Neural cell (in vitro differentiated cells): ENCODE measurements around the gene CACNA1D. TPM values are rescaled to one million over a fixed set of nuclear protein-coding genes. Genes with fewer than 3 reads are reported as not detected.

Experiments
- H2AFZ ChIP-seq: fragments of 200-600, 300-800 bp; sonication (generic), shearing (Covaris generic); 2 replicates; pipeline ENCODE4 v1.6.0; 2014; ENCODE audit warnings: low read depth, mild to moderate bottlenecking, antibody characterized with exemption, low read length, moderate library complexity
- H3F3A ChIP-seq: fragments of 200-600 bp; shearing (Covaris generic); 2 replicates; pipeline ENCODE4 v1.6.1; 2016; ENCODE audit warnings: mild to moderate bottlenecking, moderate library complexity, mixed read lengths, antibody characterized with exemption, low read length; ENCODE audit not compliant: insufficient read depth, poor library complexity, severe bottlenecking
- H3K27ac ChIP-seq: fragments of 200-600, 300-800 bp; sonication (generic), shearing (Covaris generic); 2 replicates; pipeline ENCODE4 v1.5.1; 2014; ENCODE audit warnings: mild to moderate bottlenecking, low read length, moderate library complexity
- H3K27me3 ChIP-seq: fragments of 300-800, 200-600 bp; sonication (generic), shearing (Covaris generic); 2 replicates; pipeline ENCODE4 v1.6.0; 2014; ENCODE audit warnings: mild to moderate bottlenecking, low read depth, low read length, moderate library complexity; ENCODE audit not compliant: insufficient read depth
- H3K36me3 ChIP-seq: fragments of 300-800, 200-600 bp; sonication (generic), shearing (Covaris generic); 2 replicates; pipeline ENCODE4 v1.5.1; 2014; ENCODE audit warnings: mild to moderate bottlenecking, antibody characterized with exemption, low read length, moderate library complexity; ENCODE audit not compliant: insufficient read depth
- H3K4me2 ChIP-seq: fragments of 300-800, 200-600 bp; sonication (generic), shearing (Covaris generic); 2 replicates; pipeline ENCODE4 v1.6.0; 2014; ENCODE audit warnings: mild to moderate bottlenecking, low read length
- H3K4me3 ChIP-seq: fragments of 300-800, 200-600 bp; sonication (generic), shearing (Covaris generic); 2 replicates; pipeline ENCODE4 v1.5.1; 2014; ENCODE audit warnings: mild to moderate bottlenecking, low read length, moderate library complexity
- H3K79me2 ChIP-seq: fragments of 200-600 bp; shearing (Covaris generic); replicated peaks from 2 replicates; pipeline ENCODE4 v1.6.0; 2014; ENCODE audit warnings: mild to moderate bottlenecking, low read length, moderate library complexity; ENCODE audit not compliant: insufficient read depth
- H3K9ac ChIP-seq: fragments of 300-800, 200-600 bp; sonication (generic), shearing (Covaris generic); 2 replicates; pipeline ENCODE4 v1.6.1; 2016; ENCODE audit warnings: mild to moderate bottlenecking, low read length, mixed read lengths
- H3K9me2 ChIP-seq: fragments of 200-600 bp; shearing (Covaris generic); 2 replicates; pipeline ENCODE4 v1.6.1; 2016; ENCODE audit warnings: mild to moderate bottlenecking, low read length, mixed read lengths; ENCODE audit not compliant: insufficient read depth
- H3K9me3 ChIP-seq: fragments of 200-600, 300-800 bp; sonication (generic), shearing (Covaris generic); 2 replicates; pipeline ENCODE4 v1.6.1; 2016; ENCODE audit warnings: mild to moderate bottlenecking, mixed run types, low read length, moderate library complexity, mixed read lengths
- H4K20me1 ChIP-seq: fragments of 200-600 bp; shearing (Covaris generic); 2 replicates; pipeline ENCODE4 v1.6.1; 2016; ENCODE audit warnings: mild to moderate bottlenecking, mixed run types; ENCODE audit not compliant: insufficient read depth
- CTCF ChIP-seq: fragments of 450-650 bp; IDR thresholded peaks from 2 replicates; pipeline ENCODE4 v1.5.1; 2014; ENCODE audit warnings: antibody characterized with exemption, mild to moderate bottlenecking, moderate library complexity; ENCODE audit not compliant: poor library complexity, severe bottlenecking
- EP300 ChIP-seq: fragments of 450-650 bp; conservative IDR thresholded peaks from 2 replicates; pipeline ENCODE4 v1.6.1; 2014; ENCODE audit warnings: antibody characterized with exemption, mild to moderate bottlenecking, moderate library complexity; ENCODE audit not compliant: poor library complexity, severe bottlenecking
- EZH2 ChIP-seq: fragments of 200-600, 300-800 bp; shearing (Covaris generic), sonication (generic); IDR thresholded peaks from 2 replicates; pipeline ENCODE4 v1.6.1; 2014; ENCODE audit warnings: antibody characterized with exemption, low read length, borderline replicate concordance, mild to moderate bottlenecking; ENCODE audit not compliant: insufficient read depth, poor library complexity, severe bottlenecking
- MXI1 ChIP-seq: fragments of 450-650 bp; conservative IDR thresholded peaks from 2 replicates; pipeline ENCODE4 v1.6.1; 2014; ENCODE audit warnings: antibody characterized with exemption, mild to moderate bottlenecking; ENCODE audit not compliant: poor library complexity, severe bottlenecking
- POLR2AphosphoS5 ChIP-seq: IDR thresholded peaks from 2 replicates; pipeline ENCODE4 v1.6.1; 2012
- RAD21 ChIP-seq: fragments of 450-650 bp; conservative IDR thresholded peaks from 2 replicates; pipeline ENCODE4 v1.6.1; 2014; ENCODE audit warnings: antibody characterized with exemption, mild to moderate bottlenecking, moderate library complexity
- SMC3 ChIP-seq: fragments of 450-650 bp; conservative IDR thresholded peaks from 2 replicates; pipeline ENCODE4 v1.6.1; 2014; ENCODE audit warnings: antibody characterized with exemption, mild to moderate bottlenecking, moderate library complexity; ENCODE audit not compliant: poor library complexity
- TAF1 ChIP-seq: IDR thresholded peaks from 2 replicates; pipeline ENCODE4 v1.6.1; 2012; ENCODE audit warnings: low read depth
- polyA plus RNA-seq: library from polyadenylated mRNA; depleted of rRNA; stranded (reverse); fragments of >200 nt; gene quantifications from 2 replicates; pipeline ENCODE4 v1.2.3, GENCODE V29; 2014
- TF ChIP-seq, protein P1 (sequence below): IDR thresholded peaks from 2 replicates; pipeline ENCODE4 v1.6.1; 2012; ENCODE audit warnings: borderline replicate concordance

CACNA1D gene
- polyA plus RNA-seq, 1 donor from 2014 or later = 22.5 TPM

- Histone ChIP-seq H4K20me1 (no peaks in the 10 kb centered on the region), H2AFZ (no peak overlapping the region), H3K27ac (no peak overlapping the region), H3F3A (no peaks in the 10 kb centered on the region), H3K36me3 (no peaks in the 10 kb centered on the region), H3K9me3 (no peaks in the 10 kb centered on the region), H3K9ac (no peak overlapping the region), H3K27me3 (no peaks in the 10 kb centered on the region), H3K79me2 (no peaks in the 10 kb centered on the region), H3K4me3 (no peak overlapping the region), H3K9me2 (no peaks in the 10 kb centered on the region), H3K4me2 (no peak overlapping the region)
- TF ChIP-seq POLR2AphosphoS5 (no peak), TAF1 (no peak), MXI1 (no peak), SMC3 (no peak), CTCF (no peak)
- TF ChIP-seq, protein P1, sequence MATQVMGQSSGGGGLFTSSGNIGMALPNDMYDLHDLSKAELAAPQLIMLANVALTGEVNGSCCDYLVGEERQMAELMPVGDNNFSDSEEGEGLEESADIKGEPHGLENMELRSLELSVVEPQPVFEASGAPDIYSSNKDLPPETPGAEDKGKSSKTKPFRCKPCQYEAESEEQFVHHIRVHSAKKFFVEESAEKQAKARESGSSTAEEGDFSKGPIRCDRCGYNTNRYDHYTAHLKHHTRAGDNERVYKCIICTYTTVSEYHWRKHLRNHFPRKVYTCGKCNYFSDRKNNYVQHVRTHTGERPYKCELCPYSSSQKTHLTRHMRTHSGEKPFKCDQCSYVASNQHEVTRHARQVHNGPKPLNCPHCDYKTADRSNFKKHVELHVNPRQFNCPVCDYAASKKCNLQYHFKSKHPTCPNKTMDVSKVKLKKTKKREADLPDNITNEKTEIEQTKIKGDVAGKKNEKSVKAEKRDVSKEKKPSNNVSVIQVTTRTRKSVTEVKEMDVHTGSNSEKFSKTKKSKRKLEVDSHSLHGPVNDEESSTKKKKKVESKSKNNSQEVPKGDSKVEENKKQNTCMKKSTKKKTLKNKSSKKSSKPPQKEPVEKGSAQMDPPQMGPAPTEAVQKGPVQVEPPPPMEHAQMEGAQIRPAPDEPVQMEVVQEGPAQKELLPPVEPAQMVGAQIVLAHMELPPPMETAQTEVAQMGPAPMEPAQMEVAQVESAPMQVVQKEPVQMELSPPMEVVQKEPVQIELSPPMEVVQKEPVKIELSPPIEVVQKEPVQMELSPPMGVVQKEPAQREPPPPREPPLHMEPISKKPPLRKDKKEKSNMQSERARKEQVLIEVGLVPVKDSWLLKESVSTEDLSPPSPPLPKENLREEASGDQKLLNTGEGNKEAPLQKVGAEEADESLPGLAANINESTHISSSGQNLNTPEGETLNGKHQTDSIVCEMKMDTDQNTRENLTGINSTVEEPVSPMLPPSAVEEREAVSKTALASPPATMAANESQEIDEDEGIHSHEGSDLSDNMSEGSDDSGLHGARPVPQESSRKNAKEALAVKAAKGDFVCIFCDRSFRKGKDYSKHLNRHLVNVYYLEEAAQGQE = no peak
Measured at GRCh38 chr3:53693451-53693850, 199.0 kb downstream of the CACNA1D start.

GRCh38 chr3:53694046-53694445 is 199.6 kb downstream of the CACNA1D start:
- no peaks in the 10 kb centered on the region for H3F3A ChIP-seq
- no peak for TF ChIP-seq RAD21
- no peak for TF ChIP-seq EZH2
- TF ChIP-seq, protein P1 = no peak
- no peak for TF ChIP-seq CTCF
- no peak for TF ChIP-seq MXI1
- TF ChIP-seq TAF1 = no peak
- no peak for TF ChIP-seq EP300
- TF ChIP-seq SMC3 = no peak
- no peak for TF ChIP-seq POLR2AphosphoS5
- no peaks in the 10 kb centered on the region for H3K27me3 ChIP-seq
- H3K9ac ChIP-seq = no peak overlapping the region
- H3K36me3 ChIP-seq = no peaks in the 10 kb centered on the region
- H3K79me2 ChIP-seq = no peaks in the 10 kb centered on the region
- H3K4me3 ChIP-seq = no peak overlapping the region
- H2AFZ ChIP-seq = no peak overlapping the region
- H4K20me1 ChIP-seq = no peaks in the 10 kb centered on the region
- H3K4me2 ChIP-seq = no peak overlapping the region
- H3K9me2 ChIP-seq = no peaks in the 10 kb centered on the region
- no peaks in the 10 kb centered on the region for H3K9me3 ChIP-seq
- no peak overlapping the region for H3K27ac ChIP-seq
